Osteocyte (in vitro differentiated cells): ENCODE results near the gene ZNF398. TPM values are rescaled to one million over a fixed set of nuclear protein-coding genes. Genes with fewer than 3 reads are reported as not detected.

Experiments used
- DNase-seq: peaks from one replicate; pipeline ENCODE4 v3.0.0; 2021; ENCODE audit warnings: mixed read lengths; ENCODE audit not compliant: unreplicated experiment; ENCODE audit errors: extremely low spot score
- H3K27ac Mint-ChIP-seq: one replicate; pipeline ENCODE4 v1.8.0; 2021; ENCODE audit warnings: mild to moderate bottlenecking, mixed read lengths; ENCODE audit not compliant: unreplicated experiment
- H3K27me3 Mint-ChIP-seq: one replicate; pipeline ENCODE4 v1.8.0; 2021; ENCODE audit warnings: mixed read lengths; ENCODE audit not compliant: unreplicated experiment
- H3K36me3 Mint-ChIP-seq: one replicate; pipeline ENCODE4 v1.8.0; 2021; ENCODE audit warnings: mixed read lengths; ENCODE audit not compliant: unreplicated experiment
- H3K4me1 Mint-ChIP-seq: one replicate; pipeline ENCODE4 v1.8.0; 2021; ENCODE audit warnings: mixed read lengths; ENCODE audit not compliant: unreplicated experiment
- H3K4me3 Mint-ChIP-seq: one replicate; pipeline ENCODE4 v1.8.0; 2021; ENCODE audit warnings: mild to moderate bottlenecking, moderate library complexity, mixed read lengths; ENCODE audit not compliant: unreplicated experiment
- H3K9me3 Mint-ChIP-seq: one replicate; pipeline ENCODE4 v1.8.0; 2021; ENCODE audit warnings: mixed read lengths; ENCODE audit not compliant: unreplicated experiment
- total RNA-seq: library from RNA; stranded (reverse); gene quantifications from 2 replicates; pipeline ENCODE4 v1.2.1, GENCODE V29; 2021
- TF ChIP-seq, protein P1 (sequence below): fragments of 200-600 bp; sonication (generic); IDR thresholded peaks from 2 replicates; pipeline ENCODE4 v1.5.0; 2021; ENCODE audit warnings: antibody characterized with exemption, mild to moderate bottlenecking, moderate library complexity

ZNF398 gene
- total RNA-seq, 1 donor from 2014 or later, result 17.7 TPM

DNA sequence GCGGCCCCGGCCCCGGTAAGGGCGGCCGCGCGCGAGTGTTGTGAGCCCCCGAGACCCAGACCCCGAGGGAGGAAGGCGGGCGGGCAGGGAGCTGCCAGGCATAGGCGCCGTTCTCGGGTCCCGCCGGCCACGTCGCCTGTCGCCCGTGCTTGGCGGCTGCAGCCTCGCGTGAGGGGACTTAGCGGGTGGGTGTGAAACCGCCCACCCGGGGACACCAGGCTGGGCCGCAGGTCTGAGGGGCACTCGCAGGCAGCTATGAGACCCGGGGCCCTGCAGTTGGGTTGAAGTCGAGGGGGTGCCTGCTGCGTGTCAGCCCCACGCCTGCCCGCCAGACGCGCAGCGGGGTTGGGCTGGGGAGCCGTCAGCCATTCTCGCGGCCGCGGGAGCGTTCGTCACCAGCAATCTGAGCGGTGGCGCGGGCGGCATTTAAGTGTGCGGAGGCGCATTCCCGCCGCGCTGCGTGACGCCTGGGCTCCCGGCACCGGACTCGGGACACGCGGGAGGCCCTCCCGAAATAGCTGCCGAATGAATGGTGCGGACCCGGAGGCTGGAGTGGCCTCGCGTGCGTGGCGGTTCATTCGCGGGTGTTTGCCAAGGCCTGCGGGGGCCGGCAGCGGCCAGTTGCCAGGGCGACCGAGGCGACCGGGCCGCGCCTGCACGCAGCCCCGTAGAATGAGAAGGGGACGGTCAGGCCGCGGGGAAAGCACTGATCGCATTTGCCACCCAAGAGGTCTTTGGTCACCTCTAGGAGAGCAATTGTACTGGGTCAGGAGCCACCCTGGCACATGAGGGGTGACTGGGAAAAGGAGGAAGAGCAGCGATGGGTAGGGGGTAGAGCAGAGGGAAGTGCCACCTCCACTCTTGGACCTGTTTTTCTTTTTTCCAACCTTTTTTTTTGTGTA lies 750 bp downstream of the ZNF398 start:
- H3K4me1 Mint-ChIP-seq, result peaks cover 22% of the 10 kb centered on the region
- peak; percentile 86 for DNase-seq
- H3K36me3 Mint-ChIP-seq, result peaks cover 2% of the 10 kb centered on the region
- TF ChIP-seq, protein P1, sequence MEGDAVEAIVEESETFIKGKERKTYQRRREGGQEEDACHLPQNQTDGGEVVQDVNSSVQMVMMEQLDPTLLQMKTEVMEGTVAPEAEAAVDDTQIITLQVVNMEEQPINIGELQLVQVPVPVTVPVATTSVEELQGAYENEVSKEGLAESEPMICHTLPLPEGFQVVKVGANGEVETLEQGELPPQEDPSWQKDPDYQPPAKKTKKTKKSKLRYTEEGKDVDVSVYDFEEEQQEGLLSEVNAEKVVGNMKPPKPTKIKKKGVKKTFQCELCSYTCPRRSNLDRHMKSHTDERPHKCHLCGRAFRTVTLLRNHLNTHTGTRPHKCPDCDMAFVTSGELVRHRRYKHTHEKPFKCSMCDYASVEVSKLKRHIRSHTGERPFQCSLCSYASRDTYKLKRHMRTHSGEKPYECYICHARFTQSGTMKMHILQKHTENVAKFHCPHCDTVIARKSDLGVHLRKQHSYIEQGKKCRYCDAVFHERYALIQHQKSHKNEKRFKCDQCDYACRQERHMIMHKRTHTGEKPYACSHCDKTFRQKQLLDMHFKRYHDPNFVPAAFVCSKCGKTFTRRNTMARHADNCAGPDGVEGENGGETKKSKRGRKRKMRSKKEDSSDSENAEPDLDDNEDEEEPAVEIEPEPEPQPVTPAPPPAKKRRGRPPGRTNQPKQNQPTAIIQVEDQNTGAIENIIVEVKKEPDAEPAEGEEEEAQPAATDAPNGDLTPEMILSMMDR, result no peak
- no peaks in the 10 kb centered on the region for H3K27me3 Mint-ChIP-seq
- peak overlapping the region; percentile 81 for H3K4me3 Mint-ChIP-seq
- H3K27ac Mint-ChIP-seq, result peak overlapping the region; percentile 94
- no peaks in the 10 kb centered on the region for H3K9me3 Mint-ChIP-seq

DNA sequence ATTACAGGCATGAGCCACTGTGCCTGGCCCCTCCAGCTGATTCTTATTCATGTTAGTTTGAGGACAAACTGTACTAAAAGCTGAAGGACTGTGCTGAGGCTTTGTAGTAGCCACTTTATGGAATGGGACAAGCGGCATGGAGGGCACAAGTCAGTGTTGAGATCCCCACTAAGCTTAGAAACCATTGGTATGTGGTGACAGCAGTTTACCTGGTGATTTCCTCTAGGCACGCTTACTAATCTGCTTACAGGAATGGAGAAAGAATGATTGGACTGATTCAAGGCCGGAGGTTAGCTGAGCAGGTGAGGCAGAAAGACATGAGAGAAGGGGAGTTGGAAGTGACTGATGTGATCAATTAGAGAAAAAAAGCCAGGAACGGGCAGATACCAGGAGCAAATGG lies 3.7 kb downstream of the ZNF398 start:
- H3K4me3 Mint-ChIP-seq, result no peak overlapping the region
- no peaks in the 10 kb centered on the region for H3K27me3 Mint-ChIP-seq
- no peak for DNase-seq
- TF ChIP-seq, protein P1, result no peak
- no peaks in the 10 kb centered on the region for H3K9me3 Mint-ChIP-seq
- peaks cover 22% of the 10 kb centered on the region for H3K4me1 Mint-ChIP-seq
- peak overlapping the region; percentile 4 for H3K27ac Mint-ChIP-seq
- peaks cover 14% of the 10 kb centered on the region for H3K36me3 Mint-ChIP-seq

DNA sequence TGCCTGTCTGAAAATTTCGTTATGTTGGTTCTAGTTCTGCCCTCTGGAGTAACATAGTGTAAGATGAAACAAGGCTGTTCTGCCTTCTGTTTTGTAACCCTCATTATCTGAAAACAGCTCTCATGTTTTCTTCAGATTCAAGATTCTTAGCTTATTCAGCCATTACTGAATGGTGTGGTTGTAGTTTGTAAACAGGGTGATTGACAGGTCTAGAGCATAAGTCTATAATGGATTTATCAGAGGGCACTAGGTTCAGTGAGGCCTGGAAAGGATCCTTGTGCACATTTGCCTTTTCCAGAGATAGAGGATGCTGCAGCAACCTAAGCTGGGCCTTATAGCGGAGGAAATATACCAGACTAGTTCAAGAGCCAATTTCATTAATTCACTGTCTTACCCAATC lies 6.1 kb downstream of the ZNF398 start:
- H3K4me3 Mint-ChIP-seq, result no peak overlapping the region
- no peaks in the 10 kb centered on the region for H3K9me3 Mint-ChIP-seq
- H3K27ac Mint-ChIP-seq, result no peak overlapping the region
- TF ChIP-seq, protein P1, result no peak
- H3K27me3 Mint-ChIP-seq, result no peaks in the 10 kb centered on the region
- H3K36me3 Mint-ChIP-seq, result peaks cover 27% of the 10 kb centered on the region
- no peak for DNase-seq
- H3K4me1 Mint-ChIP-seq, result peaks cover 15% of the 10 kb centered on the region

DNA sequence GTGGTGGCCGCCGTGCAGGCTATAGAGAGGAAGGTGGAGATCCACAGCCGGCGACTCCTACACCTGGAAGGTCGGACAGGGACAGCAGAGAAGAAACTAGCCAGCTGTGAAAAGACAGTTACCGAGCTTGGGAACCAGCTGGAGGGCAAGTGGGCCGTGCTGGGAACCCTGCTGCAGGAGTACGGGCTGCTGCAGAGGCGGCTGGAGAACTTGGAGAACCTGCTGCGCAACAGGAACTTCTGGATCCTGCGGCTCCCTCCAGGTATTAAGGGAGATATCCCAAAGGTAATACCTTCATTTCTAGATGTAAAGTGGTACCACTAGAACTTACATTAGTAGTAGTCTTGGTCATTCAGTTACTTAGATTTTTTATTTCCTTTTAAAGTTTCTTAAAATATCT lies 6.8 kb downstream of the ZNF398 start:
- Mint-ChIP-seq H3K4me1 (peaks cover 9% of the 10 kb centered on the region), H3K4me3 (no peak overlapping the region), H3K36me3 (peaks cover 28% of the 10 kb centered on the region), H3K9me3 (no peaks in the 10 kb centered on the region), H3K27ac (no peak overlapping the region), H3K27me3 (no peaks in the 10 kb centered on the region)
- DNase-seq, result no peak
- TF ChIP-seq, protein P1, result no peak

DNA sequence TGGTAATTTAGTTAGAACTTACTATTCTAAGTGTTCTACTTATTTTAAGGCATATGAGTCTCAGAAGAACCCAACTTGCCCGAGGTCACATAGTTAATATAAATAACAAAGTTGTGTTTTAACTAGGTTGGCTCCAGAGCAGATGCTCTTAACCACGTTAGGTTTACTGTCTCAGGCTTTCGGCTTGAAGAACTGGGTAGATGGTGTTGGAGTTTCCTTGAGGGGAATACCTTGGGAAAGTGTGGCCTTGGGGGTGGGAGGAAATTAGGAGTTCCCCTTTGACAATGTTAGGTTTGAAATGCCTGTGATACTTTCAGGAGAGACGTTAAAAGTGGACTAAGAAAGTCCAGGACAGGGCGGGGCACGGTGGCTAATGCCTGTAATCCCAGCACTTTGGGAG lies 9.6 kb downstream of the ZNF398 start:
- Mint-ChIP-seq H3K27me3 (no peaks in the 10 kb centered on the region), H3K4me3 (no peak overlapping the region), H3K9me3 (no peaks in the 10 kb centered on the region), H3K4me1 (peaks cover 5% of the 10 kb centered on the region), H3K27ac (no peak overlapping the region), H3K36me3 (peaks cover 26% of the 10 kb centered on the region)
- TF ChIP-seq, protein P1, result no peak
- no peak for DNase-seq
